Measurements from ENCODE around the gene TTLL7. TPM values are rescaled to one million over a fixed set of nuclear protein-coding genes. Genes with fewer than 3 reads are reported as not detected.

The TTLL7 gene
- total and polyA plus RNA-seq, 8 donors: 1.4 to 50.8 (median 8.5) TPM

DNA sequence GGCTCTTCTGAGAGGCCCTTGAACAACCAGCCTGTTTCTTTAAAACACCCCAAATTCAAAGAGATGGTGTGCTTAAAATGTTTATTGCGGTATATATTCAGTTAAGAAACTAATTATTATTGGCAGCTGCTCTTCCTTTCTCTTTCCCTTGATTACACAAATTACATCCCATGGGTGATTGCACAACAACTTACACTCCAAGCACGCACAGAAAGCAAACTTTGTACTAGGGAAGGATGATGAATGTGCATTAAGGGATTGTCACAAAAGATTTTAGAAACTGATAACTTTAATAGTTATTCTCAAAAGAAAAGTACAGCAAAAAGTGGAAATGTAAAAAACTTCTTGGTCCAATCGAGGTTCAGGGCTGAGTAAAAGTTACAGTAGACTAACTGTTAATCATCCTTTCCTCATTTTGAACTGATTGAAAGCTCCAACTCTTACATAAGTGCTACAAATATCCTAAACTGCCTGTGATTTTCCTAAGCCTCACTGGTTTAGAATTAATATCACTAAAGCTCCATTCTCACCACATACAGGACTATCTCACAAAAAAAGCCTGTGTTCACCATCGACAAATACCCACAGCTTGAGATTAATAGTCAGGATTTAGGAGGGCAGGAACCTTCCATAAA lies 153.4 kb downstream of the TTLL7 start:
- TF ChIP-seq POLR2A (IDR thresholded peaks at IDR 0.05) (no peak), POLR2AphosphoS5 (IDR thresholded peaks at IDR 0.05) (no peak), EP300 (IDR thresholded peaks at IDR 0.05) (no peak)
- TF ChIP-seq, protein P1, sequence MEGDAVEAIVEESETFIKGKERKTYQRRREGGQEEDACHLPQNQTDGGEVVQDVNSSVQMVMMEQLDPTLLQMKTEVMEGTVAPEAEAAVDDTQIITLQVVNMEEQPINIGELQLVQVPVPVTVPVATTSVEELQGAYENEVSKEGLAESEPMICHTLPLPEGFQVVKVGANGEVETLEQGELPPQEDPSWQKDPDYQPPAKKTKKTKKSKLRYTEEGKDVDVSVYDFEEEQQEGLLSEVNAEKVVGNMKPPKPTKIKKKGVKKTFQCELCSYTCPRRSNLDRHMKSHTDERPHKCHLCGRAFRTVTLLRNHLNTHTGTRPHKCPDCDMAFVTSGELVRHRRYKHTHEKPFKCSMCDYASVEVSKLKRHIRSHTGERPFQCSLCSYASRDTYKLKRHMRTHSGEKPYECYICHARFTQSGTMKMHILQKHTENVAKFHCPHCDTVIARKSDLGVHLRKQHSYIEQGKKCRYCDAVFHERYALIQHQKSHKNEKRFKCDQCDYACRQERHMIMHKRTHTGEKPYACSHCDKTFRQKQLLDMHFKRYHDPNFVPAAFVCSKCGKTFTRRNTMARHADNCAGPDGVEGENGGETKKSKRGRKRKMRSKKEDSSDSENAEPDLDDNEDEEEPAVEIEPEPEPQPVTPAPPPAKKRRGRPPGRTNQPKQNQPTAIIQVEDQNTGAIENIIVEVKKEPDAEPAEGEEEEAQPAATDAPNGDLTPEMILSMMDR (IDR thresholded peaks at IDR 0.05): no peak
- no peak overlapping the region for H3K4me3 ChIP-seq
- H3K27me3 ChIP-seq: no peaks in the 10 kb centered on the region
- H3K9me3 ChIP-seq: no peaks in the 10 kb centered on the region
- intact Hi-C loops (cut with DNase I; ENCODE audit: low total_unique reads): no loop called here
- no peaks in the 10 kb centered on the region for H3K36me3 ChIP-seq
- H3K27ac ChIP-seq: no peak overlapping the region
- peak in 1 of 2 donors; percentile 15 for DNase-seq
- 62 to 84% (median 76%) methylated on average over 4 of the region's 4 CpGs for WGBS, 5 donors
- no peaks in the 10 kb centered on the region for H3K4me1 ChIP-seq

DNA sequence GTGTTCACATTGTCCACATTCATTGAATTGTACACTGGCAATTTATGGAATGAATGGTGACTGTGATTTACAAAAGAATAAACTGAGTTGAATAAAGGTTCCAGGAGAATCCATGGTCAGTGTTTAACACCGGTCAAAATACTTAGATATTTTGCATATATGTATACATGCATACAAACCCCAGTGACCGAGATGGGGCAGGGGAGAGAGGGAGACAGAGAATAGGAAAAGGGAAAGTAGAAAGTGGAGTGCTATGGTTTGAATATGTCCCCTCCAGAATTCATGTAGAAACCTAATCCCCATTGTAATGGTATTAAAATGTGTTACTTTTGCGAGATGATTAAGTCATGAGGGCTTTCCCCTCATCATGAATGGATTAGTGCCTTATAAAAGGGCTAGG lies 154.4 kb downstream of the TTLL7 start:
- Histone ChIP-seq H3K27ac (no peak overlapping the region), H3K27me3 (no peaks in the 10 kb centered on the region), H3K36me3 (no peaks in the 10 kb centered on the region), H3K9me3 (no peaks in the 10 kb centered on the region), H3K4me1 (no peaks in the 10 kb centered on the region), H3K4me3 (no peak overlapping the region)
- intact Hi-C loops (cut with DNase I; ENCODE audit: low total_unique reads): no loop called here
- no peak for DNase-seq
- TF ChIP-seq POLR2A (IDR thresholded peaks at IDR 0.05) (no peak), EP300 (IDR thresholded peaks at IDR 0.05) (no peak), POLR2AphosphoS5 (IDR thresholded peaks at IDR 0.05) (no peak)
- TF ChIP-seq, protein P1 (IDR thresholded peaks at IDR 0.05): no peak
- 87 to 96% (median 94%) methylated on average over 3 of the region's 3 CpGs for WGBS, 5 donors

DNA sequence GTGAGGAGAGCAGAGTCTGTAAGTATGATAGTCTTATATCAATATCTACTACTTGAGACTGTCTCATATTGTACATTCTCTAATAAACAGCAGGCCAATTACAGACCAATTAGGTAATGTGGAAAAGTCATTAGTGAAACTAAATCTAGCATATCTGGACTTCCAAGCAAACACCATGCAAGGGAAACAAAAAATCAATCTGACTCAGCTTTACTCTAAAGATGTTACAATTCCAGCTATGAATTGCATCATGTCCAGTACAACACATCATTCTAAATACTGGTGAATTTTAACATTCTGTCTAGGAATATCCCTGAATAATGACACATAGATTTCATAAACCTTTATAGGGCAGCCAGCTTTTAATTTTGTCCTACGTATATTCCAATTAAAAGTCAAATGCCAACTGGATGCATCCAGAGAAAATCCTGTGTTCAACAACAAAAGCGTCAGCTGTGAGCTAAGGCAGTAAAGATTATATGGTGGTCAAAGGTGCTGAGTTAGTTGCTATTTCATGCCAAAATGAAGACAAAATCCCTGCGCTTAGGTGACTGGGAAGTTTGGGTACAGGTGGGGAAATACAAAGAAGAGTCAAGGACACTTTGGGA lies 159.3 kb downstream of the TTLL7 start:
- Histone ChIP-seq H3K4me1 (no peaks in the 10 kb centered on the region), H3K4me3 (no peak overlapping the region), H3K9me3 (no peaks in the 10 kb centered on the region), H3K36me3 (no peaks in the 10 kb centered on the region), H3K27me3 (no peaks in the 10 kb centered on the region), H3K27ac (no peak overlapping the region)
- TF ChIP-seq EP300 (IDR thresholded peaks at IDR 0.05) (no peak), POLR2A (IDR thresholded peaks at IDR 0.05) (no peak), POLR2AphosphoS5 (IDR thresholded peaks at IDR 0.05) (no peak)
- TF ChIP-seq, protein P1 (IDR thresholded peaks at IDR 0.05): no peak
- no peak for DNase-seq
- 91 to 98% (median 96%) methylated on average over 3 of the region's 3 CpGs for WGBS, 5 donors
- intact Hi-C loops (cut with DNase I; ENCODE audit: low total_unique reads): no loop called here

DNA sequence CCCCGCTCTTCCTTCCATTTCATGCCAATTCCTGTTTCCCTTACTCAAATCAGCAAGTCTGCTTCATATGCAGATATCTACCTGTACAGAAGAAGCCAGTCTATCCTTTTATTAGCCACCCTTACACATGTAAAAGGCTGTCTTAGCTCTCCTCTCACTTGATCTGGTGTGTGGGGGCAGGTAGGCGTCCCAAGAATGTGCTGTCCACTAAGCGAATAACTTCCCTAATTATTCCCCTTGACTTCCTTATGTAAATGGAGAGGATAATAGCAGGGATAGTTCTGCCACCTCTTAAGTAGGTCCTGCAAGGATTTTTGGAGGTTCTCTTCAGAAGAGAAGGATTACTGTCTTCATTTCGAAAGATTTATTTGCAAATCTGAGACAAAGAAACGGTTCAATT lies 160.4 kb downstream of the TTLL7 start:
- H3K27me3 ChIP-seq: no peaks in the 10 kb centered on the region
- WGBS, 5 donors: 73 to 94% (median 89%) methylated on average over 5 of the region's 5 CpGs
- intact Hi-C loops (cut with DNase I; ENCODE audit: low total_unique reads): no loop called here
- no peak overlapping the region for H3K27ac ChIP-seq
- H3K9me3 ChIP-seq: no peaks in the 10 kb centered on the region
- TF ChIP-seq POLR2A (IDR thresholded peaks at IDR 0.05): no peak
- no peaks in the 10 kb centered on the region for H3K4me1 ChIP-seq
- no peaks in the 10 kb centered on the region for H3K36me3 ChIP-seq
- H3K4me3 ChIP-seq: no peak overlapping the region
- DNase-seq: no peak

DNA sequence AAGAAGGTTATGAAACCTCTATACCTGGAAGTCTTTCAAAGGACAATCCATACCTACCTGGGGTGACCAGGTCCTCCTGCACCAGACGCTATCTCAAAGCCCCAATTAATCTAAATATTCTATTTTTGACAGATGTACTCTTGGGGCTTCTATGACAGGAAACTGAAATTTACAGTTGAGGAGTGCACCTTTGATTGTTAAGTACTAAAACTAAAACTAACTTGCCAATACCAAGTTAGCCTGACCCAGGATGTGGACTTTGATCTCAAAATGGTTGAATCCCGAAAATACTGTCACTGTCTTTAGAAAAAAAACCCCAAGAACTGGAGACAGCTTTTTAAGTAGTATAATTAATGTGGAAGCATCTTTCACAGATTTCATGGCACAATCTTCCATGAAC lies 162.4 kb downstream of the TTLL7 start:
- 74 to 89% (median 80%) methylated on average over 2 of the region's 2 CpGs for WGBS, 5 donors
- TF ChIP-seq, protein P1 (IDR thresholded peaks at IDR 0.05): no peak
- no peak for TF ChIP-seq EP300 (IDR thresholded peaks at IDR 0.05)
- TF ChIP-seq POLR2A (IDR thresholded peaks at IDR 0.05): no peak
- TF ChIP-seq POLR2AphosphoS5 (IDR thresholded peaks at IDR 0.05): no peak
- Histone ChIP-seq H3K27ac (no peak overlapping the region), H3K4me3 (no peak overlapping the region), H3K36me3 (no peaks in the 10 kb centered on the region), H3K27me3 (no peaks in the 10 kb centered on the region), H3K9me3 (no peaks in the 10 kb centered on the region), H3K4me1 (no peaks in the 10 kb centered on the region)
- no peak for DNase-seq
- intact Hi-C loops (cut with DNase I; ENCODE audit: low total_unique reads): no loop called here
